GM19099 (cell line): ENCODE data around the gene SLC24A3.

Source experiments
- POLR2A ChIP-seq: IDR thresholded peaks from 3 replicates; pipeline ENCODE4 v1.6.1; 2011; ENCODE audit warnings: low read depth; ENCODE audit not compliant: insufficient read length; ENCODE audit errors: extremely low read depth

SLC24A3 gene

GRCh38 chr20:19508449-19508848 is 296.0 kb downstream of the SLC24A3 start:
- no peak for TF ChIP-seq POLR2A

DNA sequence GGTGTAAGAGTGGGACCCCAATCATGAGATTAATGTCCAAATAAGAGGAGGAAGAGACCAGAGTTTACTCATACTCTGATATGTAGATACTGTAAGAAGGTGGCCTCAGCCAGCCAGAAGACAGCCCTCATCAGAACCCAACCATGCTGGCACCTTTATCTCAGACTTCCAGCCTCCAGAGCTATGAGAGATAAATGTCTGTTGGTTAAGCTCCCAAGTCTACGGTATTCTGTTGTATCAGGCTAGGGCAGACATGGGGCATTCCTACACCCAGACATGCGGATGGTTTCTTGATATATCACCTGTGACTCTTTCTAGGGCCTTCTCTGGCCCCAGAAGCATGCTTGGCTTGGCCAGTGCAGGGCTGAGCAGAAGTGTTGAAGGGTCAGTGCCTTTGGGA is 298.2 kb downstream of the SLC24A3 start:
- no peak for TF ChIP-seq POLR2A

GRCh38 chr20:19511931-19512330 is 299.5 kb downstream of the SLC24A3 start:
- no peak for TF ChIP-seq POLR2A

- TF ChIP-seq POLR2A, result no peak
Measured at GRCh38 chr20:19512886-19513677, 300.6 kb downstream of the SLC24A3 start.

- no peak for TF ChIP-seq POLR2A
Measured at GRCh38 chr20:19515074-19515473, 302.6 kb downstream of the SLC24A3 start.

GRCh38 chr20:19519466-19519865 is 307.0 kb downstream of the SLC24A3 start:
- TF ChIP-seq POLR2A, result no peak

GRCh38 chr20:19520261-19520660 is 307.8 kb downstream of the SLC24A3 start:
- TF ChIP-seq POLR2A, result no peak

DNA sequence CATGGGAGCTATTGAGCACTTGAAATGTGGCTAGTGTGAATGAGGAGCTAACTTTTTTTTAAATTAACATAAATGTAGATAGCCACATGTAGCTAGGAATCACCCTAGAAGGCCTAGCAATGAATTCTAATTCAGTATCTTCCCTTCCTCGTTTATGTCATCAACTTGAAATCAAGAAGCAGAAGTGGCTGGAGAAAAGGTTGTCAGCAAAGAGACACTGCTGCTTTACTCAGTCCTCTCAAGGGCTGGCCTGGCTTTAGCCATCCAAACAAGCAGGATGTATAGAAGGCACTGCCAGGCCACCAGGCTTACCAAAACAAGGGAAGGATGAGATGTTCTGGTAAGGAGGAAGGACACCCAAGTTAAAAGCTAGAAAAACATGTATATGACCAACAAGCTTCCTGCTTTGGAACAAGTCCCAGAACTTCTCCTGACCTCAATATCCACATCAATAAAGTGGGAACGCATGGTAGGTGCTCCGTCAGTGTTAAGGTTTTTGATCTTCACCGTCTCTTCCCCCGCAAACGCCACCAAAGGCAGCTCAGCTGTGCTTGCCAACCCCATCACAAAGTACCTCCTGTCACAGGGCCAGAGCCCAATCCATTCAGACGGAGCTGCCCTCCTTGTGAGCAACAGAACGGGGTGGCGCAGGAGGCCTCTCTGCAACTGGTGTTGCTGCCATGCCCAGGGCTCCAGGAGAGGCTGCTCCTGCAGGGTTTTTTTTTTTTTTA is 309.8 kb downstream of the SLC24A3 start:
- no peak for TF ChIP-seq POLR2A

DNA sequence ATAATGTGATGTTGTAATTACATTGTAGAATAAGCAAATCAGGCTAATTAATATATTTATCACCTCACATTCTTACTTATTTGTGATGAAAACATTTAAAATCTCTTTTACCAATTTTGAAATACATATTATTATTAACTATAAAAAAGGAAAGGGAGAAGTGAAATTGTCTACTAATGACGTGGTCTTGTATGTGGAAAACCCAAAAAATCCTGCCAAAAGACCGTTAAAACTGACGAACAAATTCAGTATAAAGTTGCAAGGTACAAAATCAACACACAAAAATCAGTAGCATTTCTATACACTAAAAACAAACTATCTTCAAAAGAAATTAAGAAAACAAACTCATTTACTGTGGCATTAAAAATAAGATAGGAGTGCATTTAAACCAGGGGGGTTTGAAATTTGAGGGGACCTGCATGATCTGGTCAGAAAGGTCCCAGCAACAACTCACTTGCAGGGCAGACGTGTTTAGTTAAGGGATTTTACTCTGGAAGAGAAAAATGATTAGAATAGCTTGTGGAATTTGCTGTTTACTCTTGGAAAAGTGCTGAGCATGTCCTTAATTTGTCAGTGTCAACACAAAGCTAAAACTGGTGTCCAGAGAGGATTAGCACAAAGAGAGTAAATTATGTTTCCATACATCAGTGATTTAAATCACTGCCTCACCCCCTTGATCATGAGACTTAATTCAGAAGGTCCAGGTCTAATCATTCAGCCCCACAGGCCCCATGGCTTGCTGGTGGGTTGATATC is 310.6 kb downstream of the SLC24A3 start:
- no peak for TF ChIP-seq POLR2A

- TF ChIP-seq POLR2A, result no peak
Measured at GRCh38 chr20:19524691-19525090, 312.2 kb downstream of the SLC24A3 start.

DNA sequence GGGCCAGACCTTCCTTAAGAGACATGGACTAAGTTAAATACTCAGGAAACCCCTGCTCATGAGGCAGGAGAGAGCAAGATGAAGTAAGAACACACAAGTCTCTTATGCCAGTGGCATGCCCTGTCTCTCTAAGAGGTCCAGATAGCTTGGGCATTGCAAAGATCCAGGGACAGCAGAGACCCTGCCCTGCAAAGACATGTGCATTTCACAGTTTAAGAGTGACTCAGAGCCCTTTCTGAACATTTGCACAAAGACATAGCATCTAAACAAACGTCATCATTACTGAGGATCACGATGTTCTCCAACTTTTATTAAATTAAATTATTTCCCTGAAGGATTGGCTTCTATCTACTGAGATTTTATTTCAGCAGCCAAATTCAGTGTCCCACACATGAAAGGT is 315.1 kb downstream of the SLC24A3 start:
- TF ChIP-seq POLR2A, result no peak

DNA sequence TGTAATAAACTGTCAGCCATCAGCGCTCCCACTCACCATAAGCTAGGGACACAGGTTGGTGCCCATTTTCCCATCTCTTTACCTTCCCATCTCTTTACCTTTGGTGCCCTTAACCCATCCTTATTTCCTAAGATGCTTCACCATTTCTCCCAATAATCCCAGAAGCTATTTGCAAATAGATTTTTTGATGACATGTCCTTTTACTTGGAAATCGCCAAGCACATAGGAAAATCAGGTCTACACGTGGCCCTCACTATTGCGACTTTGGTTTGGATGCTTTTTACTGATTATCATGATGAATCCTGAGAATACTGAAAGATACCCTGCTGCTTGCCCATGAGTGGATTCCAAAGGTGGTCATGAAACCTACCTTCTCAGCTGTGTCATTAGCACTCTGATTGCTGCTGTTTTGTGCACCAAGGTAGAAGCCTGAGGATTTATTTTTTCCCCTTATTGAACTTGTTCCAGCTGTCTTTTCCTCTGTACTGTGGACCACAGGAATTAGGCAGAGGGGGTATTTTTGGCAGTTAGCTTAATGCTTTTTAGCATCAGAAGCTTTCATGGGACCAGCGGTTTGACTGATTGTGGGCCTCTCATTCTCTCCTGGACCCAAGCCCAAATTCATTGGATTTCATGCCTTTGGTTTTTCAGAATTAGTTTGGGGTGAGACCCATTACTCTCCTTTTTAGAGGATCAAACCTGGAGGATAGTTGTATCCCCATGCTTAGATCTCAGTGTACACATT is 316.0 kb downstream of the SLC24A3 start:
- no peak for TF ChIP-seq POLR2A

GRCh38 chr20:19530006-19530405 is 317.6 kb downstream of the SLC24A3 start:
- no peak for TF ChIP-seq POLR2A

- no peak for TF ChIP-seq POLR2A
Measured at GRCh38 chr20:19531446-19531845, 319.0 kb downstream of the SLC24A3 start.

DNA sequence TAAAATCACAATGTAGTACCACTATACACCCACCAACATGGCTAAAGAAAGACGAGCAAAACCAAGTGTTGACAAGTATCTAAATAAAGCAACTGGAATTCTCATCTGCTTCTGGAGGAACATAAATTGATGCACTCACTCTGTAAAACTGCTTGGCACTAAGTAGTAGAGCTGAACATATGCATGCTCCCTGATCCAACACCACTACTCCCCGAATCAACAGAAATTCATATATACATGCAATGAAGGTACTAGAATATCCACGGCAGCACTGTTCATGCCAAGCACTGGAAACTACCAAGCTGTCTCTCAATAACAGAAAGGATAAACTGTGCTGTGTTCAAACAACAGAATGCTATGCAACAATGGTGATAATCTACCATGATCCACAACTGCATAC is 326.1 kb downstream of the SLC24A3 start:
- no peak for TF ChIP-seq POLR2A
